ENCODE results near the gene ITGB4.

The ITGB4 gene

GRCh38 chr17:75740631-75741077 lies 19.4 kb downstream of the ITGB4 start:
- TF ChIP-seq, protein P1, sequence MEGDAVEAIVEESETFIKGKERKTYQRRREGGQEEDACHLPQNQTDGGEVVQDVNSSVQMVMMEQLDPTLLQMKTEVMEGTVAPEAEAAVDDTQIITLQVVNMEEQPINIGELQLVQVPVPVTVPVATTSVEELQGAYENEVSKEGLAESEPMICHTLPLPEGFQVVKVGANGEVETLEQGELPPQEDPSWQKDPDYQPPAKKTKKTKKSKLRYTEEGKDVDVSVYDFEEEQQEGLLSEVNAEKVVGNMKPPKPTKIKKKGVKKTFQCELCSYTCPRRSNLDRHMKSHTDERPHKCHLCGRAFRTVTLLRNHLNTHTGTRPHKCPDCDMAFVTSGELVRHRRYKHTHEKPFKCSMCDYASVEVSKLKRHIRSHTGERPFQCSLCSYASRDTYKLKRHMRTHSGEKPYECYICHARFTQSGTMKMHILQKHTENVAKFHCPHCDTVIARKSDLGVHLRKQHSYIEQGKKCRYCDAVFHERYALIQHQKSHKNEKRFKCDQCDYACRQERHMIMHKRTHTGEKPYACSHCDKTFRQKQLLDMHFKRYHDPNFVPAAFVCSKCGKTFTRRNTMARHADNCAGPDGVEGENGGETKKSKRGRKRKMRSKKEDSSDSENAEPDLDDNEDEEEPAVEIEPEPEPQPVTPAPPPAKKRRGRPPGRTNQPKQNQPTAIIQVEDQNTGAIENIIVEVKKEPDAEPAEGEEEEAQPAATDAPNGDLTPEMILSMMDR (IDR thresholded peaks at IDR 0.05; ENCODE audit: low read depth, low read length, missing control alignments), result no peak

DNA sequence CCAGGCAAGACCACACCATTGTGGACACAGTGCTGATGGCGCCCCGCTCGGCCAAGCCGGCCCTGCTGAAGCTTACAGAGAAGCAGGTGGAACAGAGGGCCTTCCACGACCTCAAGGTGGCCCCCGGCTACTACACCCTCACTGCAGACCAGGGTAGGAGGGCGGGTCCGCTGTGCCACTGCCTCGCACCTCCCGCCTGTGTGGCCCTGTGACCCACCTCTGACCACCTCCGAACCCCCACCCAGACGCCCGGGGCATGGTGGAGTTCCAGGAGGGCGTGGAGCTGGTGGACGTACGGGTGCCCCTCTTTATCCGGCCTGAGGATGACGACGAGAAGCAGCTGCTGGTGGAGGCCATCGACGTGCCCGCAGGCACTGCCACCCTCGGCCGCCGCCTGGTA lies 21.1 kb downstream of the ITGB4 start:
- TF ChIP-seq, protein P1 (IDR thresholded peaks at IDR 0.05; ENCODE audit: low read depth, low read length, missing control alignments), result no peak
- H3K4me3 ChIP-seq (replicated peaks; ENCODE audit: low read depth, low read length), result no peak overlapping the region
- no peak for DNase-seq (ENCODE audit: extremely low read depth, low read depth)

More at GRCh38 chr17:75740631-75741077, 19.4 kb downstream of the ITGB4 start:
- no peak overlapping the region for H3K4me3 ChIP-seq (replicated peaks; ENCODE audit: low read depth, low read length)
- DNase-seq (ENCODE audit: extremely low read depth, low read depth), result no peak

DNA sequence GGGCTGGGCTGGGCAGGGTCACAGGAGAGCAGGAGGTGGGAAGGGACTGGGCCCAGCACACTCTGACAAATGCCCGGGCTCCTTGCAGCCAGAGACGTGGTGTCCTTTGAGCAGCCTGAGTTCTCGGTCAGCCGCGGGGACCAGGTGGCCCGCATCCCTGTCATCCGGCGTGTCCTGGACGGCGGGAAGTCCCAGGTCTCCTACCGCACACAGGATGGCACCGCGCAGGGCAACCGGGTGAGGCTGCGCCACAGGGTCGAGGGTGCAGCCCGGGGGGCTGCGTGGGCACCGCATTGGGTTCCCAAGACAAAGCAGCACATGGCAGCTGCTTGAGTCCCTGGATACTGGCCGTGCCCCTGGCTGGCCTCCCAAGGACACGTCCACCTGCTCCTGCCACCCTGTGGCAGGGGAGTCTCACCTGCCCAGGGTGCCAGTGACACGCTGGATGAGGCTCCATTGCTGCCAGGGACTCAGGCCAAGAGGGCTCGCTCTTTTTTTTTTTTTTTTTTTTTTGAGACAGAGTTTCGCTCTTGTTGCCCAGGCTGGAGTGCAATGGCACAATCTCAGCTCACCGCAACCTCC lies 22.5 kb downstream of the ITGB4 start:
- TF ChIP-seq, protein P1 (IDR thresholded peaks at IDR 0.05; ENCODE audit: low read depth, low read length, missing control alignments), result no peak
- no peak for DNase-seq (ENCODE audit: extremely low read depth, low read depth)
- no peak overlapping the region for H3K4me3 ChIP-seq (replicated peaks; ENCODE audit: low read depth, low read length)

GRCh38 chr17:75748706-75749105 lies 27.4 kb downstream of the ITGB4 start:
- DNase-seq (ENCODE audit: extremely low read depth, low read depth), result no peak
- H3K4me3 ChIP-seq (replicated peaks; ENCODE audit: low read depth, low read length), result no peak overlapping the region
- TF ChIP-seq, protein P1 (IDR thresholded peaks at IDR 0.05; ENCODE audit: low read depth, low read length, missing control alignments), result no peak

- TF ChIP-seq, protein P1 (IDR thresholded peaks at IDR 0.05; ENCODE audit: low read depth, low read length, missing control alignments), result peak; percentile 90
- H3K4me3 ChIP-seq (replicated peaks; ENCODE audit: low read depth, low read length), result no peak overlapping the region
- DNase-seq (ENCODE audit: extremely low read depth, low read depth), result no peak
Measured at GRCh38 chr17:75749545-75750389, 28.5 kb downstream of the ITGB4 start.

DNA sequence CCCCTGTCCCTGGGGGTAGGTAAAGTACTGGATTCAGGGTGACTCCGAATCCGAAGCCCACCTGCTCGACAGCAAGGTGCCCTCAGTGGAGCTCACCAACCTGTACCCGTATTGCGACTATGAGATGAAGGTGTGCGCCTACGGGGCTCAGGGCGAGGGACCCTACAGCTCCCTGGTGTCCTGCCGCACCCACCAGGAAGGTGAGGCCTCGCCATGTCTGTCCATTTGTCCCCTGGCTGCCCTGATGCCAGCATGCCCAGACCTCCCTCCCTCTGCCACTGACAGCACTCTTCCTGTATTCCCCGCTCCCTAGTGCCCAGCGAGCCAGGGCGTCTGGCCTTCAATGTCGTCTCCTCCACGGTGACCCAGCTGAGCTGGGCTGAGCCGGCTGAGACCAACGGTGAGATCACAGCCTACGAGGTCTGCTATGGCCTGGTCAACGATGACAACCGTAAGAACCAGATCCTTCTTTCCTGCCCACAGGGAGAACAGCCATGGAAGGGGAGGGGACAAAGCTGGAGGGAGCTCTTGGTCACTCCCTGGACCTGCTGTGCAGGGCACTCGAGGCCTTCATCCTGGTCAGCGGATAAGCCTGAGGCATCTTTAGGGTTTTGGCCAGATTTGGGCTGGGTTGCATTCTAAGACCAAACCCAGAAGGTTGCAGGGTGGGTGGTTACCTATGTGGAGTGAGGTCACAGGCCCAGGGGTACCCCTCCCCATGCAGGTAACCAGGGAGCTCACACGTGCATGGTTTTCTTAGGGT lies 29.6 kb downstream of the ITGB4 start:
- no peak overlapping the region for H3K4me3 ChIP-seq (replicated peaks; ENCODE audit: low read depth, low read length)
- TF ChIP-seq, protein P1 (IDR thresholded peaks at IDR 0.05; ENCODE audit: low read depth, low read length, missing control alignments), result no peak
- DNase-seq (ENCODE audit: extremely low read depth, low read depth), result no peak
